K562 (cell line): ENCODE measurements around the gene SPPL2C. TPM values are rescaled to one million over a fixed set of nuclear protein-coding genes. Genes with fewer than 3 reads are reported as not detected.

Experiments
- ATAC-seq: fragments of 200-7000 bp; cut with Tn5 transposase; 3 replicates; pipeline ENCODE4 v1.9.1; 2020; ENCODE audit warnings: moderate library complexity
- BruUV-seq: library from RNA; stranded (reverse); fragments of 400-500 nt; replicated peaks from 2 replicates; lab custom pipeline; 2021; lab: Mats Ljungman, UMichigan
- CTCF ChIA-PET: fragments of 300-600 bp; formaldehyde crosslinking; extraction: SDS; loops from one replicate; lab custom pipeline; 2021; ENCODE audit warnings: low intra/inter-chr PET ratio; lab: Yijun Ruan, JAX
- POLR2A ChIA-PET: fragments of 300-600, 350-650 bp; sonication (Branson Sonifier 250); formaldehyde crosslinking; extraction: SDS; loops from one replicate; lab custom pipeline; 2021; ENCODE audit warnings: antibody characterized with exemption, inconsistent platforms; lab: Yijun Ruan, JAX
- DNase-seq, 4 experiments: peaks; one replicate each; pipeline versions ENCODE4 v3.0.0 to v3.0.0-alpha.2; 2011 to 2018; ENCODE audit warnings: low spot score in 3 of 4, mixed read lengths in 3 of 4; ENCODE audit errors: extremely low read depth in 1 of 4
- FAIRE-seq: peaks from 2 replicates; lab custom pipeline; 2011; peaks lifted over from hg19 to GRCh38; lab: Jason Lieb, UNC
- H2AFZ ChIP-seq: 2 replicates; pipeline ENCODE4 v1.6.0; 2011; ENCODE audit warnings: low read depth, low read length, control low read depth, inconsistent platforms
- H3K27ac ChIP-seq: fragments of 200-600 bp; 3 replicates; pipeline ENCODE4 v1.8.0; 2011; ENCODE audit warnings: low read depth, mild to moderate bottlenecking, control low read depth, inconsistent platforms, low read length, moderate library complexity, mixed read lengths; ENCODE audit errors: extremely low read depth
- H3K27me3 ChIP-seq, 2 experiments: fragments of 300-600 bp in 1 of 2; 2 replicates in 1 of 2; 3 replicates in 1 of 2; pipeline versions ENCODE4 v1.6.0 to v1.8.0; 2011; ENCODE audit warnings: inconsistent platforms in 2 of 2, low read length in 2 of 2, mild to moderate bottlenecking in 1 of 2, mixed read lengths in 1 of 2, moderate library complexity in 1 of 2; ENCODE audit not compliant: control insufficient read depth in 2 of 2, insufficient read depth in 2 of 2
- H3K36me3 ChIP-seq: fragments of 300-600 bp; 3 replicates; pipeline ENCODE4 v1.8.0; 2011; ENCODE audit warnings: mild to moderate bottlenecking, low read length, inconsistent platforms; ENCODE audit not compliant: control insufficient read depth, insufficient read depth
- H3K4me1 ChIP-seq, 2 experiments: fragments of 200-600 bp in 1 of 2; replicated peaks in 1 of 2; 2 replicates in 1 of 2; 3 replicates in 1 of 2; pipeline versions ENCODE4 v1.5.1 to v1.8.0; 2011; ENCODE audit warnings: inconsistent platforms in 2 of 2, low read length in 2 of 2, mild to moderate bottlenecking in 1 of 2, mixed read lengths in 1 of 2, moderate library complexity in 1 of 2; ENCODE audit not compliant: control insufficient read depth in 2 of 2, insufficient read depth in 2 of 2
- H3K4me2 ChIP-seq: 2 replicates; pipeline ENCODE4 v1.6.1; 2011; ENCODE audit warnings: low read length, control low read depth, inconsistent platforms, mixed read lengths; ENCODE audit not compliant: insufficient read depth
- H3K4me3 ChIP-seq: fragments of 200-600 bp; sonication (generic), shearing (Covaris generic); 2 replicates; pipeline ENCODE4 v1.5.1; 2016; ENCODE audit warnings: control low read depth, inconsistent platforms
- H3K79me2 ChIP-seq: fragments of 200-600 bp; 3 replicates; pipeline ENCODE4 v1.8.0; 2011; ENCODE audit warnings: low read length, inconsistent platforms; ENCODE audit not compliant: control insufficient read depth, insufficient read depth
- H3K9ac ChIP-seq, 2 experiments: 2 replicates each; pipeline versions ENCODE4 v1.6.0 to v1.6.1; 2011; ENCODE audit warnings: low read depth in 2 of 2, low read length in 2 of 2, control low read depth in 1 of 2, inconsistent platforms in 1 of 2, mild to moderate bottlenecking in 1 of 2, mixed read lengths in 1 of 2; ENCODE audit not compliant: insufficient read depth in 1 of 2
- H3K9me1 ChIP-seq: one replicate; pipeline ENCODE4 v1.6.0; 2011; ENCODE audit warnings: inconsistent platforms, mild to moderate bottlenecking, low read length, moderate library complexity; ENCODE audit not compliant: control insufficient read depth, insufficient read depth
- H3K9me3 ChIP-seq: replicated peaks from 2 replicates; pipeline ENCODE4 v1.5.1; 2011; ENCODE audit warnings: low read depth, low read length, inconsistent platforms; ENCODE audit not compliant: control insufficient read depth, insufficient read depth
- H4K20me1 ChIP-seq: replicated peaks from 2 replicates; pipeline ENCODE4 v1.6.1; 2011; ENCODE audit warnings: low read length, inconsistent platforms, mixed read lengths; ENCODE audit not compliant: control insufficient read depth, insufficient read depth
- BRD9 ChIP-seq: fragments of 450-650 bp; IDR thresholded peaks from 2 replicates; pipeline ENCODE4 v1.6.1; 2018; ENCODE audit warnings: low read depth; ENCODE audit not compliant: partially characterized antibody
- NCOA1 ChIP-seq: fragments of 450-650 bp; IDR thresholded peaks from 2 replicates; pipeline ENCODE4 v1.6.1; 2016; ENCODE audit warnings: low read depth
- ZBTB5 ChIP-seq: fragments of 450-650 bp; IDR thresholded peaks from 2 replicates; pipeline ENCODE4 v1.6.1; 2017; ENCODE audit warnings: antibody characterized with exemption
- WGBS: fragments of 100-300 bp; shearing (Covaris generic); methylation state at CpG from one replicate; pipeline ENCODE4 v1.1.6; 2016; ENCODE audit warnings: low coverage, mixed read lengths; ENCODE audit not compliant: insufficient coverage; ENCODE audit errors: missing lambda C conversion rate; 5-methylcytosine and 5-hydroxymethylcytosine counted together
- in situ Hi-C: fragments of 300-500 bp; cut with MboI; formaldehyde crosslinking; loops from 4 replicates; pipeline ENCODE4 v1.15.0; 2018; ENCODE audit warnings: inconsistent platforms, mixed read lengths
- intact Hi-C: fragments of 100-400 bp; cut with micrococcal nuclease; formaldehyde crosslinking; loops from 2 replicates; pipeline ENCODE4 v1.14.2; 2022
- polyA plus RNA-seq, 8 experiments: library from polyadenylated mRNA; depleted of rRNA in 4 of 8; stranded (reverse) in 5 of 8; unstranded in 3 of 8; fragments of >200 nt; fragmentation: Nextera tagmentation in 2 of 8; fragmentation: Illumina TruSeq in 1 of 8; extraction: Ambion mirVana in 2 of 8; extraction: Trizol in 1 of 8; gene quantifications; 2 replicates each; pipeline versions ENCODE4 v1.2.1 to v1.2.3, GENCODE V29; 2011 to 2014; ENCODE audit warnings: inconsistent platforms in 1 of 8, missing spikeins in 1 of 8
- total RNA-seq, 7 experiments: library from RNA; depleted of rRNA in 6 of 7; stranded (reverse); fragments of >200 nt in 6 of 7; fragmentation: Illumina TruSeq in 2 of 7; extraction: Trizol in 2 of 7; gene quantifications; 2 replicates each; pipeline versions ENCODE4 v1.2.1 to v1.2.3, GENCODE V29; 2011 to 2021; ENCODE audit warnings: low replicate concordance in 1 of 7
- TF ChIP-seq, protein P1 (sequence below): fragments of 200-400 bp; formaldehyde crosslinking; IDR thresholded peaks from 2 replicates; pipeline ENCODE4 v1.6.1; 2017; ENCODE audit warnings: mild to moderate bottlenecking, low read depth, low read length, moderate library complexity
- TF ChIP-seq, protein P2 (sequence below): fragments of 450-650 bp; IDR thresholded peaks from 2 replicates; pipeline ENCODE4 v1.6.1; 2016; ENCODE audit warnings: mild to moderate bottlenecking, moderate library complexity

The SPPL2C gene
- total and polyA plus RNA-seq, 9 of the 15 experiments (the other 6 are each of a cell fraction or from before 2014, with no cell fraction given): not detected

DNA sequence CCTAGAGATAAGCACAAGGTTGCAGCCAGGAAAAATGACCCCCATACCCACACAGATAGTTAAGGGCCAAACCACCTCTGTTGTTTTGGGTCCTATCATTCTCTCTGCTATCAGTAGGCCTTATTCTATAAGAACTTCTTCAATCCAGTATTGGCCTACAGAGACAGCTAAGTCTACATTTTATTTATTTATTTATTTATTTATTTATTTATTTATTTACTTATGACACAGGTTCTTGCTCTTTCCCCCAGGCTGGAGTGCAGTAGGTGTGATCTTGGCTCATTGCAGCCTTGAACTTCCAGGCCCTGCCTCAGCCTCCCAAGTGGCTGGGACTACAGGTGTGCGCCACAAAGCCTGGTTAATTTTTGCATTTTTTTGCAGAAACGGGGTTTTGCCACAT is 42.2 kb downstream of the SPPL2C start (continued):
- TF ChIP-seq ZBTB5 (no peak), NCOA1 (no peak)

GRCh38 chr17:45888392-45888791 is 43.7 kb downstream of the SPPL2C start:
- no peak for FAIRE-seq
- H4K20me1 ChIP-seq: no peaks in the 10 kb centered on the region
- H3K36me3 ChIP-seq: no peaks in the 10 kb centered on the region
- no peaks in the 10 kb centered on the region for H3K4me1 ChIP-seq
- no peak overlapping the region for H3K9ac ChIP-seq
- H3K4me2 ChIP-seq: no peak overlapping the region
- in situ Hi-C loops (no loop called here), intact Hi-C loops (no loop called here)
- no TSS peak for BruUV-seq
- no peak overlapping the region for H3K4me3 ChIP-seq
- no peaks in the 10 kb centered on the region; the same call in 1 of the 2 replicates for H3K9me3 ChIP-seq
- no peak for ATAC-seq
- H3K9me1 ChIP-seq: no peaks in the 10 kb centered on the region
- WGBS: 0% methylated on average over 5 of the region's 5 CpGs
- ChIA-PET POLR2A (interaction anchor here (0.5 to 0.7 kb wide), 2 partner anchors 26 to 65 kb away, joined by 3 read pairs; no protein-coding TSS in a partner anchor), CTCF (no interaction called here)
- H3K27ac ChIP-seq: no peak overlapping the region
- no peak for DNase-seq
- H2AFZ ChIP-seq: no peak overlapping the region
- no peaks in the 10 kb centered on the region for H3K79me2 ChIP-seq
- peaks cover 10% of the 10 kb centered on the region in 2 experiments; a peak in 3 of 5 replicates for H3K27me3 ChIP-seq
- TF ChIP-seq, protein P1, sequence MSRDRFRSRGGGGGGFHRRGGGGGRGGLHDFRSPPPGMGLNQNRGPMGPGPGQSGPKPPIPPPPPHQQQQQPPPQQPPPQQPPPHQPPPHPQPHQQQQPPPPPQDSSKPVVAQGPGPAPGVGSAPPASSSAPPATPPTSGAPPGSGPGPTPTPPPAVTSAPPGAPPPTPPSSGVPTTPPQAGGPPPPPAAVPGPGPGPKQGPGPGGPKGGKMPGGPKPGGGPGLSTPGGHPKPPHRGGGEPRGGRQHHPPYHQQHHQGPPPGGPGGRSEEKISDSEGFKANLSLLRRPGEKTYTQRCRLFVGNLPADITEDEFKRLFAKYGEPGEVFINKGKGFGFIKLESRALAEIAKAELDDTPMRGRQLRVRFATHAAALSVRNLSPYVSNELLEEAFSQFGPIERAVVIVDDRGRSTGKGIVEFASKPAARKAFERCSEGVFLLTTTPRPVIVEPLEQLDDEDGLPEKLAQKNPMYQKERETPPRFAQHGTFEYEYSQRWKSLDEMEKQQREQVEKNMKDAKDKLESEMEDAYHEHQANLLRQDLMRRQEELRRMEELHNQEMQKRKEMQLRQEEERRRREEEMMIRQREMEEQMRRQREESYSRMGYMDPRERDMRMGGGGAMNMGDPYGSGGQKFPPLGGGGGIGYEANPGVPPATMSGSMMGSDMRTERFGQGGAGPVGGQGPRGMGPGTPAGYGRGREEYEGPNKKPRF: no peak
- TF ChIP-seq, protein P2, sequence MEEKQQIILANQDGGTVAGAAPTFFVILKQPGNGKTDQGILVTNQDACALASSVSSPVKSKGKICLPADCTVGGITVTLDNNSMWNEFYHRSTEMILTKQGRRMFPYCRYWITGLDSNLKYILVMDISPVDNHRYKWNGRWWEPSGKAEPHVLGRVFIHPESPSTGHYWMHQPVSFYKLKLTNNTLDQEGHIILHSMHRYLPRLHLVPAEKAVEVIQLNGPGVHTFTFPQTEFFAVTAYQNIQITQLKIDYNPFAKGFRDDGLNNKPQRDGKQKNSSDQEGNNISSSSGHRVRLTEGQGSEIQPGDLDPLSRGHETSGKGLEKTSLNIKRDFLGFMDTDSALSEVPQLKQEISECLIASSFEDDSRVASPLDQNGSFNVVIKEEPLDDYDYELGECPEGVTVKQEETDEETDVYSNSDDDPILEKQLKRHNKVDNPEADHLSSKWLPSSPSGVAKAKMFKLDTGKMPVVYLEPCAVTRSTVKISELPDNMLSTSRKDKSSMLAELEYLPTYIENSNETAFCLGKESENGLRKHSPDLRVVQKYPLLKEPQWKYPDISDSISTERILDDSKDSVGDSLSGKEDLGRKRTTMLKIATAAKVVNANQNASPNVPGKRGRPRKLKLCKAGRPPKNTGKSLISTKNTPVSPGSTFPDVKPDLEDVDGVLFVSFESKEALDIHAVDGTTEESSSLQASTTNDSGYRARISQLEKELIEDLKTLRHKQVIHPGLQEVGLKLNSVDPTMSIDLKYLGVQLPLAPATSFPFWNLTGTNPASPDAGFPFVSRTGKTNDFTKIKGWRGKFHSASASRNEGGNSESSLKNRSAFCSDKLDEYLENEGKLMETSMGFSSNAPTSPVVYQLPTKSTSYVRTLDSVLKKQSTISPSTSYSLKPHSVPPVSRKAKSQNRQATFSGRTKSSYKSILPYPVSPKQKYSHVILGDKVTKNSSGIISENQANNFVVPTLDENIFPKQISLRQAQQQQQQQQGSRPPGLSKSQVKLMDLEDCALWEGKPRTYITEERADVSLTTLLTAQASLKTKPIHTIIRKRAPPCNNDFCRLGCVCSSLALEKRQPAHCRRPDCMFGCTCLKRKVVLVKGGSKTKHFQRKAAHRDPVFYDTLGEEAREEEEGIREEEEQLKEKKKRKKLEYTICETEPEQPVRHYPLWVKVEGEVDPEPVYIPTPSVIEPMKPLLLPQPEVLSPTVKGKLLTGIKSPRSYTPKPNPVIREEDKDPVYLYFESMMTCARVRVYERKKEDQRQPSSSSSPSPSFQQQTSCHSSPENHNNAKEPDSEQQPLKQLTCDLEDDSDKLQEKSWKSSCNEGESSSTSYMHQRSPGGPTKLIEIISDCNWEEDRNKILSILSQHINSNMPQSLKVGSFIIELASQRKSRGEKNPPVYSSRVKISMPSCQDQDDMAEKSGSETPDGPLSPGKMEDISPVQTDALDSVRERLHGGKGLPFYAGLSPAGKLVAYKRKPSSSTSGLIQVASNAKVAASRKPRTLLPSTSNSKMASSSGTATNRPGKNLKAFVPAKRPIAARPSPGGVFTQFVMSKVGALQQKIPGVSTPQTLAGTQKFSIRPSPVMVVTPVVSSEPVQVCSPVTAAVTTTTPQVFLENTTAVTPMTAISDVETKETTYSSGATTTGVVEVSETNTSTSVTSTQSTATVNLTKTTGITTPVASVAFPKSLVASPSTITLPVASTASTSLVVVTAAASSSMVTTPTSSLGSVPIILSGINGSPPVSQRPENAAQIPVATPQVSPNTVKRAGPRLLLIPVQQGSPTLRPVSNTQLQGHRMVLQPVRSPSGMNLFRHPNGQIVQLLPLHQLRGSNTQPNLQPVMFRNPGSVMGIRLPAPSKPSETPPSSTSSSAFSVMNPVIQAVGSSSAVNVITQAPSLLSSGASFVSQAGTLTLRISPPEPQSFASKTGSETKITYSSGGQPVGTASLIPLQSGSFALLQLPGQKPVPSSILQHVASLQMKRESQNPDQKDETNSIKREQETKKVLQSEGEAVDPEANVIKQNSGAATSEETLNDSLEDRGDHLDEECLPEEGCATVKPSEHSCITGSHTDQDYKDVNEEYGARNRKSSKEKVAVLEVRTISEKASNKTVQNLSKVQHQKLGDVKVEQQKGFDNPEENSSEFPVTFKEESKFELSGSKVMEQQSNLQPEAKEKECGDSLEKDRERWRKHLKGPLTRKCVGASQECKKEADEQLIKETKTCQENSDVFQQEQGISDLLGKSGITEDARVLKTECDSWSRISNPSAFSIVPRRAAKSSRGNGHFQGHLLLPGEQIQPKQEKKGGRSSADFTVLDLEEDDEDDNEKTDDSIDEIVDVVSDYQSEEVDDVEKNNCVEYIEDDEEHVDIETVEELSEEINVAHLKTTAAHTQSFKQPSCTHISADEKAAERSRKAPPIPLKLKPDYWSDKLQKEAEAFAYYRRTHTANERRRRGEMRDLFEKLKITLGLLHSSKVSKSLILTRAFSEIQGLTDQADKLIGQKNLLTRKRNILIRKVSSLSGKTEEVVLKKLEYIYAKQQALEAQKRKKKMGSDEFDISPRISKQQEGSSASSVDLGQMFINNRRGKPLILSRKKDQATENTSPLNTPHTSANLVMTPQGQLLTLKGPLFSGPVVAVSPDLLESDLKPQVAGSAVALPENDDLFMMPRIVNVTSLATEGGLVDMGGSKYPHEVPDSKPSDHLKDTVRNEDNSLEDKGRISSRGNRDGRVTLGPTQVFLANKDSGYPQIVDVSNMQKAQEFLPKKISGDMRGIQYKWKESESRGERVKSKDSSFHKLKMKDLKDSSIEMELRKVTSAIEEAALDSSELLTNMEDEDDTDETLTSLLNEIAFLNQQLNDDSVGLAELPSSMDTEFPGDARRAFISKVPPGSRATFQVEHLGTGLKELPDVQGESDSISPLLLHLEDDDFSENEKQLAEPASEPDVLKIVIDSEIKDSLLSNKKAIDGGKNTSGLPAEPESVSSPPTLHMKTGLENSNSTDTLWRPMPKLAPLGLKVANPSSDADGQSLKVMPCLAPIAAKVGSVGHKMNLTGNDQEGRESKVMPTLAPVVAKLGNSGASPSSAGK: no peak
- no peak for TF ChIP-seq BRD9
